ENCODE measurements around the gene CCDC86. TPM values are rescaled to one million over a fixed set of nuclear protein-coding genes. Genes with fewer than 3 reads are reported as not detected.

CCDC86 gene
- total RNA-seq, 1 donor from 2014 or later = 3.3 TPM

DNA sequence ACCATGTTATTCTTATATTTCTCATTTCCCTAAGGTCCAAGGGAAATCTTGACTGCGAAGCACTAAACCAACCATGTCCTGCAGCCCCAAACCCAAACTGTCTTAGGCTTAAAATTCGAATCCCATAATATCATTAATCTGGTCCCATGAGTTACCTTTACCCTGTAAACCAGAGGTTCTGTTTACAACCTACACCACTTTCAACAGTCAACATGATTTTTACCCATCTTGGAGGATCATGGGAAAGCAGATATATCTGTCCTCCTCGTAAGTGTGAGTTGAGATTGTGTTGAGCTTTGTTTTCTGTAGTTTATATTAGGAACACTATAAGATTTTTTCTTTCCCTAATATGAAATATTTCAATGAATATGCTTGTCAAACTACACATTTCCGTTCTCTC lies 58.1 kb downstream of the CCDC86 start:
- Histone ChIP-seq H3K4me2 (no peak overlapping the region), H3K79me2 (ENCODE audit: low read depth) (peaks cover 27% of the 10 kb centered on the region), H3K27ac (no peak overlapping the region), H3K9ac (no peak overlapping the region), H3K9me3 (ENCODE audit: low read depth) (no peaks in the 10 kb centered on the region), H4K20me1 (ENCODE audit: low read depth) (peaks cover 22% of the 10 kb centered on the region), H2AFZ (replicated peaks) (no peak overlapping the region), H3F3A (ENCODE audit: low read depth) (peaks cover 7% of the 10 kb centered on the region), H3K4me3 (no peak overlapping the region), H3K4me1 (peaks cover 6% of the 10 kb centered on the region), H3K27me3 (no peaks in the 10 kb centered on the region), H3K36me3 (peaks cover 23% of the 10 kb centered on the region)
- TF ChIP-seq EZH2phosphoT487 (IDR thresholded peaks at IDR 0.05) (no peak), CTCF (IDR thresholded peaks at IDR 0.05) (no peak), EZH2 (IDR thresholded peaks at IDR 0.05) (no peak)
- Mint-ChIP-seq H3K36me3 (peaks cover 27% of the 10 kb centered on the region), H3K27ac (no peak overlapping the region), H3K27me3 (ENCODE audit: insufficient read depth, low read depth) (peaks cover 7% of the 10 kb centered on the region), H3K4me3 (no peak overlapping the region), H3K9me3 (no peaks in the 10 kb centered on the region), H3K4me1 (peaks cover 14% of the 10 kb centered on the region)
- DNase-seq (ENCODE audit: low spot score) = no peak

Other genes starting within 250 kb of the CCDC86 start
- not detected in 2 replicates for gene MS4A8, start 142.5 kb upstream of the CCDC86 start, total RNA-seq (ENCODE audit: low replicate concordance)
- not detected in 2 replicates for gene MS4A18, start 117.4 kb upstream of the CCDC86 start, total RNA-seq (ENCODE audit: low replicate concordance)
- 0.09 TPM in 1 of 2 replicates, not detected in the other for gene MS4A15, start 85.2 kb upstream of the CCDC86 start, total RNA-seq (ENCODE audit: low replicate concordance)
- gene MS4A10, start 56.8 kb upstream of the CCDC86 start, total RNA-seq (ENCODE audit: low replicate concordance) = not detected in 2 replicates
- 0.06 TPM in 1 of 2 replicates, not detected in the other for gene PTGDR2, start 13.8 kb downstream of the CCDC86 start, total RNA-seq (ENCODE audit: low replicate concordance)
- gene ZP1, start 25.4 kb downstream of the CCDC86 start, total RNA-seq (ENCODE audit: low replicate concordance) = not detected in 2 replicates
- gene PRPF19, start 64.5 kb downstream of the CCDC86 start, total RNA-seq (ENCODE audit: low replicate concordance) = 34.5 and 72.7 TPM in 2 replicates
- 22.4 and 23.6 TPM in 2 replicates for gene TMEM109, start 72.0 kb downstream of the CCDC86 start, total RNA-seq (ENCODE audit: low replicate concordance)
- 34.0 and 77.2 TPM in 2 replicates for gene TMEM132A, start 82.3 kb downstream of the CCDC86 start, total RNA-seq (ENCODE audit: low replicate concordance)
- 1.4 and 3.3 TPM in 2 replicates for gene SLC15A3, start 110.1 kb downstream of the CCDC86 start, total RNA-seq (ENCODE audit: low replicate concordance)
- gene CD6, start 129.6 kb downstream of the CCDC86 start, total RNA-seq (ENCODE audit: low replicate concordance) = not detected in 2 replicates